Measurements from ENCODE around the gene IRF4. TPM values are rescaled to one million over a fixed set of nuclear protein-coding genes. Genes with fewer than 3 reads are reported as not detected.

IRF4 gene
- total RNA-seq = 0.11 and 1.2 TPM in 2 replicates

DNA sequence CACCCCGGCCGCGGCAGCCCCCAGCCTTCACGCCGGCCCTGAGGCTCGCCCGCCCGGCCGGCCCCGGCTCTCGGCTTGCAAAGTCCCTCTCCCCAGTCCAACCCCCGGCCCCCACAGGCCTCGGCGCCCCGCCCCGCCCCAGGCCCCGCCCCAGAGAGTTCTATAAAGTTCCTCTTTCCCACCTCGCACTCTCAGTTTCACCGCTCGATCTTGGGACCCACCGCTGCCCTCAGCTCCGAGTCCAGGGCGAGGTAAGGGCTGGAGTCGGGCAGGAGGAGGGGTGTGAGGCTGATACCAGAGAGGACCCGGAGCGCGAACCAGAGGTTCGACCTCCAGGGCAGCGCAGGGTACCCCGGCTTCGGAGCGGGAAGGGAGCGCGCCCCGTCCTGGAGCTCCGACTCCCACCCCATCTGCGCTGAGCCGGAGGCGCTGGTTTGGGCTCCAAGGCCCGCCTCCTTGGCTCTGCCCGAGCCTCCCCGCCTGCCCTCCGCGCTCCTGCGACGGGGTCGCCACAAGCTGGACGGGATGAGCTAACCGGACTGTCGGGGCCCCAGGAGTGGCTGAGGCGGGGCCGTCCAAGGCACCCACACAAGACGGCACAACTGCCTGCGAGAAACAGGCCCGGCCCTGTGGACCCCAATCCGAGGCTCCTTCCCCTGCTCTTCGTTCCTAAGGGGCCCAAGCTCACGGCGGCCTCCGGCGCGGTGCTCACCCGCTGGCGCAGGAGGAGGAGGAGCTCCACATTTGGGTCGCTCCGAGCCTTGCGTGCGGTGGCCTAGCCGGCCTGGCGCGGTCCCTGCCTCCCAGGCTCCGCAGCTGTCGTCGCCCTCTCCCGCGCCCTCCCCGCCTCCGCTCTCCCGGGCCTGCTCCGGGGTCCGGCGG lies at the start of gene IRF4:
Gene IRF4, plus strand, starts transcription at position 194 of the 882 bp plus-strand sequence. CDS start 1,401 bp downstream, outside the sequence.

Other genes with a start within 250 kb of the IRF4 start
- 19.2 and 28.1 TPM in 2 replicates for gene DUSP22, start 99.3 kb upstream of the IRF4 start, total RNA-seq